Measurements from ENCODE around the gene RNF186.

RNF186 gene

DNA sequence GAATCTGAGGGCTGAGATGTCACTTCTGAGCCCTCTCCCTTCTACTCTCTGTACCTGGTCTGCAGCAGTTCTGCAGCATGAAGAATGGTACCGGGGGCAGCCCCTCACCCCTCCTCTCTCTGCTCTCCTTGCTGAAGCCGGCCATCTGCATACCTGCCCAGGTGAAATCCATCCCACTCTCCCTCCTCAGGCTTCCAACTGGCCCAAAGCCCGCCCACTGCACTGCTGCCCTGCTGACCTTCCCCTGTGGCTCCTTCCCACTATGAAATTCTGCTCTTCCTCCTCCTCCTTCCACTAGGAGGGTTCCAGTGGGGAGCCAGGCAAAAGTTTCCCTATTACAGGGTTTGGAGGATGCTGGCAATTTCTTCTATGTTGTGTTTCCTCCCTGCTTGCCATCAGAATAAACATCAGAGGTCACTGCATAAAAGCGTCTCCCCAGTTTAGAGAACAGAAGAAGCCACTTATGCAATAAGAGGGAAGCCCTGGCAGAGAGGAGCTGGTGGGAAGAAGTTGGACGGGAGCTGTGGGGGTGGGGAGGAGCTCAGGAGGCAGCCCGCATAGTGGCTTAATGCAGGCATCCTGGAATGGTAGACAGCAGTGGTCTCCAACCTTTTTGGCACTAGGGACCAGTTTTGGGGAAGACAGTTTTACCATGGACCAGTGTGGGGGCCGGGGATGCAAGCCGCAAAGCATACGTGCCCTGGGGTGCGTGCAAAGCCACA lies 45.7 kb downstream of the RNF186 start:
- DNase-seq (ENCODE audit: extremely low spot score), result no peak
- CTCF ChIA-PET, result interaction anchor here (1.4 to 2.5 kb wide), 2 partner anchors 8 to 21 kb away, joined by 5 to 12 read pairs; no protein-coding TSS in a partner anchor
- TF ChIP-seq, protein P1, sequence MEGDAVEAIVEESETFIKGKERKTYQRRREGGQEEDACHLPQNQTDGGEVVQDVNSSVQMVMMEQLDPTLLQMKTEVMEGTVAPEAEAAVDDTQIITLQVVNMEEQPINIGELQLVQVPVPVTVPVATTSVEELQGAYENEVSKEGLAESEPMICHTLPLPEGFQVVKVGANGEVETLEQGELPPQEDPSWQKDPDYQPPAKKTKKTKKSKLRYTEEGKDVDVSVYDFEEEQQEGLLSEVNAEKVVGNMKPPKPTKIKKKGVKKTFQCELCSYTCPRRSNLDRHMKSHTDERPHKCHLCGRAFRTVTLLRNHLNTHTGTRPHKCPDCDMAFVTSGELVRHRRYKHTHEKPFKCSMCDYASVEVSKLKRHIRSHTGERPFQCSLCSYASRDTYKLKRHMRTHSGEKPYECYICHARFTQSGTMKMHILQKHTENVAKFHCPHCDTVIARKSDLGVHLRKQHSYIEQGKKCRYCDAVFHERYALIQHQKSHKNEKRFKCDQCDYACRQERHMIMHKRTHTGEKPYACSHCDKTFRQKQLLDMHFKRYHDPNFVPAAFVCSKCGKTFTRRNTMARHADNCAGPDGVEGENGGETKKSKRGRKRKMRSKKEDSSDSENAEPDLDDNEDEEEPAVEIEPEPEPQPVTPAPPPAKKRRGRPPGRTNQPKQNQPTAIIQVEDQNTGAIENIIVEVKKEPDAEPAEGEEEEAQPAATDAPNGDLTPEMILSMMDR (IDR thresholded peaks at IDR 0.05; ENCODE audit: control extremely low read depth, extremely low read depth, low read depth, missing control alignments), result no peak
- POLR2A ChIA-PET, result no interaction called here

GRCh38 chr1:19768353-19769210 lies 46.5 kb downstream of the RNF186 start:
- CTCF ChIA-PET, result no interaction called here
- DNase-seq (ENCODE audit: extremely low spot score), result no peak
- POLR2A ChIA-PET, result no interaction called here
- TF ChIP-seq, protein P1 (IDR thresholded peaks at IDR 0.05; ENCODE audit: control extremely low read depth, extremely low read depth, low read depth, missing control alignments), result no peak

DNA sequence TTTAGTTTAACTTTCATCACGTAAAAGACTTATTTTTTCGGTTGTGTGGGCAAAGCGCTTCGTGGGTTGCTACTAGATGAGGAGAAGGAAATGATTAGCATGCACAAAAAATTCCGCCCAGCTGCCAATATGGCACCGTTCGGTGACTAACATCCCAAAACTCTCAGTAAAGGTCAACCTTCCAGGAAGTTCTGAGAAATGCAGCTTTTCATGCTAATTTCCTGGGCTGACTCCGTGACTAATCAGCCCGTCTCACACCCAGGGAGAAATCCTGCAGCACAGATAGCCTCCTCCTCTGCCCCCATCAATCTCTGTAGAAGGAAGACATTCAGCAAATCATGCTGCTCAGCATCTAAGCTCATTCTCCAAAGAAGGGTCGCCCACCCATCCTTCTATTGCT lies 49.5 kb downstream of the RNF186 start:
- no peak for DNase-seq (ENCODE audit: extremely low spot score)
- TF ChIP-seq, protein P1 (IDR thresholded peaks at IDR 0.05; ENCODE audit: control extremely low read depth, extremely low read depth, low read depth, missing control alignments), result no peak
- POLR2A ChIA-PET, result no interaction called here
- CTCF ChIA-PET, result interaction anchor here (1.2 kb wide), 1 partner anchor 48 kb away, joined by 3 read pairs; no protein-coding TSS in a partner anchor

- TF ChIP-seq, protein P1 (IDR thresholded peaks at IDR 0.05; ENCODE audit: control extremely low read depth, extremely low read depth, low read depth, missing control alignments), result no peak
- ChIA-PET CTCF (interaction anchor here (1.0 kb wide), 1 partner anchor 8 kb away, joined by 4 read pairs; no protein-coding TSS in a partner anchor), POLR2A (no interaction called here)
- DNase-seq (ENCODE audit: extremely low spot score), result no peak
Measured at GRCh38 chr1:19764848-19765247, 50.2 kb downstream of the RNF186 start.
